HepG2 (cell line): ENCODE measurements around the gene ANKK1. TPM values are rescaled to one million over a fixed set of nuclear protein-coding genes. Genes with fewer than 3 reads are reported as not detected.

ENCODE experiments used
- ATAC-seq: fragments of 200-7000 bp; cut with Tn5 transposase; 3 replicates; pipeline ENCODE4 v1.9.1; 2020; ENCODE audit warnings: mild to moderate bottlenecking, moderate library complexity
- BruUV-seq: library from RNA; stranded (reverse); fragments of 400-500 nt; replicated peaks from 2 replicates; lab custom pipeline; 2021; lab: Mats Ljungman, UMichigan
- CTCF ChIA-PET: fragments of 300-600 bp; formaldehyde crosslinking; extraction: SDS; loops from one replicate; lab custom pipeline; 2021; ENCODE audit warnings: low total read pairs, inconsistent platforms, low intra/inter-chr PET ratio; lab: Yijun Ruan, JAX
- POLR2A ChIA-PET: fragments of 350-600 bp; sonication (Branson Sonifier 250); formaldehyde crosslinking; loops from one replicate; lab custom pipeline; 2020; ENCODE audit warnings: antibody characterized with exemption, inconsistent platforms; lab: Yijun Ruan, JAX
- DNase-seq: peaks from one replicate; pipeline ENCODE4 v3.0.0-alpha.2; 2015; ENCODE audit warnings: low spot score
- FAIRE-seq: peaks from 3 replicates; lab custom pipeline; 2011; peaks lifted over from hg19 to GRCh38; lab: Jason Lieb, UNC
- H2AFZ ChIP-seq: one replicate; pipeline ENCODE4 v1.6.1; 2011; ENCODE audit warnings: low read length, inconsistent platforms
- H3K27ac ChIP-seq: fragments of 300-600 bp; 3 replicates; pipeline ENCODE4 v1.8.0; 2011; ENCODE audit warnings: mixed run types, mild to moderate bottlenecking, mixed read lengths, low read length, inconsistent platforms; ENCODE audit not compliant: insufficient read depth; ENCODE audit errors: extremely low read length
- H3K27me3 ChIP-seq, 2 experiments: fragments of 200-600 bp in 1 of 2; 2 replicates in 1 of 2; 3 replicates in 1 of 2; pipeline versions ENCODE4 v1.6.0 to v1.8.0; 2011; ENCODE audit warnings: low read length in 2 of 2, mild to moderate bottlenecking in 2 of 2, moderate library complexity in 2 of 2, inconsistent platforms in 1 of 2; ENCODE audit not compliant: insufficient read depth in 2 of 2, control insufficient read depth in 1 of 2
- H3K36me3 ChIP-seq, 2 experiments: fragments of 200-600 bp in 1 of 2; replicated peaks in 1 of 2; 2 replicates in 1 of 2; 3 replicates in 1 of 2; pipeline versions ENCODE4 v1.5.1 to v1.8.0; 2011; ENCODE audit warnings: low read length in 2 of 2, inconsistent platforms in 1 of 2; ENCODE audit not compliant: insufficient read depth in 2 of 2, control insufficient read depth in 1 of 2
- H3K4me1 ChIP-seq: 2 replicates; pipeline ENCODE4 v1.5.1; 2012; ENCODE audit warnings: low read length, inconsistent platforms; ENCODE audit not compliant: insufficient read depth
- H3K4me2 ChIP-seq: 2 replicates; pipeline ENCODE4 v1.6.0; 2011; ENCODE audit warnings: low read depth, low read length, inconsistent platforms
- H3K4me3 ChIP-seq, 3 experiments: fragments of 200-600 bp in 1 of 3; sonication (generic), shearing (Covaris generic) in 1 of 3; replicated peaks in 1 of 3; 2 replicates each; pipeline ENCODE4 v1.5.1; 2011 to 2016; ENCODE audit warnings: low read length in 3 of 3, inconsistent platforms in 2 of 3, low read depth in 2 of 3, mild to moderate bottlenecking in 2 of 3, control low read depth in 1 of 3, mixed read lengths in 1 of 3; ENCODE audit not compliant: insufficient read depth in 1 of 3
- H3K79me2 ChIP-seq: one replicate; pipeline ENCODE4 v1.6.1; 2011; ENCODE audit warnings: low read length, inconsistent platforms; ENCODE audit not compliant: insufficient read depth
- H3K9ac ChIP-seq: 2 replicates; pipeline ENCODE4 v1.6.0; 2011; ENCODE audit warnings: mild to moderate bottlenecking, low read depth, low read length, inconsistent platforms; ENCODE audit not compliant: insufficient read depth
- H3K9me3 ChIP-seq: 2 replicates; pipeline ENCODE4 v1.5.1; 2012; ENCODE audit warnings: mild to moderate bottlenecking, low read length
- H4K20me1 ChIP-seq: 2 replicates; pipeline ENCODE4 v1.6.0; 2011; ENCODE audit warnings: inconsistent platforms, mild to moderate bottlenecking, low read length, moderate library complexity; ENCODE audit not compliant: insufficient read depth
- CHD2 ChIP-seq: IDR thresholded peaks from 2 replicates; pipeline ENCODE4 v1.6.1; 2011; ENCODE audit warnings: low read depth, low read length, improper control_type of control experiment
- ESRRA ChIP-seq: sonication (generic); formaldehyde crosslinking; IDR thresholded peaks from 2 replicates; pipeline ENCODE4 v1.5.1; 2020; ENCODE audit warnings: mild to moderate bottlenecking, low read depth, missing genetic modification reagents
- IRF2 ChIP-seq: IDR thresholded peaks from 2 replicates; pipeline ENCODE4 v1.6.1; 2018; ENCODE audit warnings: missing genetic modification reagents, missing compliant biosample characterization
- KDM4B ChIP-seq: sonication (generic); formaldehyde crosslinking; IDR thresholded peaks from 2 replicates; pipeline ENCODE4 v1.4.0; 2020; ENCODE audit warnings: missing genetic modification reagents
- KLF13 ChIP-seq: sonication (generic); formaldehyde crosslinking; IDR thresholded peaks from 2 replicates; pipeline ENCODE4 v1.4.0; 2020; ENCODE audit warnings: mild to moderate bottlenecking, missing genetic modification reagents
- MAF1 ChIP-seq: sonication (generic); formaldehyde crosslinking; IDR thresholded peaks from 2 replicates; pipeline ENCODE4 v1.5.0; 2020; ENCODE audit warnings: missing genetic modification reagents, borderline replicate concordance
- PHF21A ChIP-seq: sonication (generic); formaldehyde crosslinking; IDR thresholded peaks from 2 replicates; pipeline ENCODE4 v1.5.0; 2020; ENCODE audit warnings: mild to moderate bottlenecking, missing genetic modification reagents
- WGBS: methylation state at CpG from one replicate; pipeline ENCODE4 v1.1.6; 2017; ENCODE audit warnings: low lambda C conversion rate; 5-methylcytosine and 5-hydroxymethylcytosine counted together
- in situ Hi-C: cut with HindIII; loops from 2 replicates; pipeline ENCODE4 v1.10.0; 2017; ENCODE audit warnings: low pct_unique_long_range_greater_than_20kb; ENCODE audit not compliant: extremely low pct_ligation_motif_present
- intact Hi-C: fragments of 100-400 bp; cut with micrococcal nuclease; formaldehyde crosslinking; loops from one replicate; pipeline ENCODE4 v1.10.0; 2022; ENCODE audit not compliant: unreplicated experiment
- polyA plus RNA-seq, 8 experiments: library from polyadenylated mRNA; depleted of rRNA in 3 of 8; stranded (reverse) in 7 of 8; unstranded in 1 of 8; fragments of >200 nt; fragmentation: Illumina TruSeq in 4 of 8; extraction: Trizol in 4 of 8; gene quantifications; 2 replicates each; pipeline versions ENCODE4 v1.2.1 to v1.2.3, GENCODE V29; 2011 to 2016; ENCODE audit warnings: low read depth in 4 of 8, missing spikeins in 1 of 8, mixed read lengths in 1 of 8; ENCODE audit not compliant: insufficient read depth in 1 of 8
- total RNA-seq, 5 experiments: library from RNA; depleted of rRNA; stranded (reverse); fragments of >200 nt; fragmentation: Illumina TruSeq; extraction: Trizol; gene quantifications; 2 replicates each; pipeline ENCODE4 v1.2.3, GENCODE V29; 2016; ENCODE audit warnings: low read depth in 1 of 5
- TF ChIP-seq, protein P1 (sequence below): sonication (generic); formaldehyde crosslinking; IDR thresholded peaks from 2 replicates; pipeline ENCODE4 v1.4.0; 2020; ENCODE audit warnings: missing genetic modification reagents; ENCODE audit errors: not compliant biosample characterization

Gene ANKK1
- total and polyA plus RNA-seq, 2 of the 13 experiments (the other 11 are each of a cell fraction or from before 2014, with no cell fraction given), result 0.04 to 0.22 TPM

DNA sequence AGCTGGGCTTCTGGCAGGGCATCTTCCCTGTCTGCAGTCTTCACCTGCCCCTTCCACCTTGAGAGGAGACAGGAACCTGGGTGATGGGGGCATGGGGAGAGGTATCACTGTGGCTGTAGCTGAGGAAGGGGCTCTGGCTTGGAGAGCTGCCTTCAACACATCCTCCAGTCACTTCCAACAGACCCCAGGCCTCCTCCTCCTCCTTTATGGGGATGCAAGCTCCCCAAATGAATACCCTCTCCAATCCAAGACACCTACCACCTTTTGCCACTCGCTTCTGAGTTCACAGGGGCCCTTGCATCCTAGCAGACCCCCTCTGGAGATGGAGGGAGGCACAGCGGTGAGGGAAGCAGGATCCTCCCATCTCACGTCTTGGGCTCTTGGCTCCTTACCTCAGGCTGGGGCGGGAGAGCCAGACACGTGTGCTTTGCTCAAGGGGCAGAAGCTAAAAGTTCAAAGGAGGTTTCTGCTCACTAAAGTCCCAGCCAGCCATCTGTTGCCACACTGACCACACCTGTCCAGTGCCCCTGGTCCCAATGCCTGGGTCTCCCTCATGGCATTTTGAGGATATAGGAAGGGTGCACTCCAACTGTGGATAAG, 13.2 kb downstream of the ANKK1 start:
- no peak overlapping the region for H3K4me3 ChIP-seq
- POLR2A ChIA-PET, result no interaction called here
- H4K20me1 ChIP-seq, result no peaks in the 10 kb centered on the region
- no peak overlapping the region for H3K27ac ChIP-seq
- H3K27me3 ChIP-seq, result peaks cover 8 to 24% of the 10 kb centered on the region in 2 experiments; a peak in 4 of 5 replicates
- no peaks in the 10 kb centered on the region for H3K4me1 ChIP-seq
- no peak overlapping the region for H2AFZ ChIP-seq
- no peaks in the 10 kb centered on the region for H3K36me3 ChIP-seq
- DNase-seq (no peak), ATAC-seq (no peak)
- 0% methylated on average over 3 of the region's 5 CpGs for WGBS
- BruUV-seq, result no TSS peak
- intact Hi-C loops (no loop called here), in situ Hi-C loops (loop anchor here (10.0 kb wide), 1 partner anchor 56 kb away; no protein-coding TSS in a partner anchor)
- TF ChIP-seq IRF2 (no peak), PHF21A (CRISPR knock-in tag) (no peak), ESRRA (no peak), MAF1 (no peak)
- TF ChIP-seq, protein P1, sequence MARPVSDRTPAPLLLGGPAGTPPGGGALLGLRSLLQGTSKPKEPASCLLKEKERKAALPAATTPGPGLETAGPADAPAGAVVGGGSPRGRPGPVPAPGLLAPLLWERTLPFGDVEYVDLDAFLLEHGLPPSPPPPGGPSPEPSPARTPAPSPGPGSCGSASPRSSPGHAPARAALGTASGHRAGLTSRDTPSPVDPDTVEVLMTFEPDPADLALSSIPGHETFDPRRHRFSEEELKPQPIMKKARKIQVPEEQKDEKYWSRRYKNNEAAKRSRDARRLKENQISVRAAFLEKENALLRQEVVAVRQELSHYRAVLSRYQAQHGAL, result no peak
- TF ChIP-seq, all 625 proteins: peak for 0
- FAIRE-seq, result no peak
- CTCF ChIA-PET, result no interaction called here
- Histone ChIP-seq H3K9me3 (no peaks in the 10 kb centered on the region), H3K9ac (no peak overlapping the region), H3K79me2 (no peaks in the 10 kb centered on the region), H3K4me2 (no peak overlapping the region)

DNA sequence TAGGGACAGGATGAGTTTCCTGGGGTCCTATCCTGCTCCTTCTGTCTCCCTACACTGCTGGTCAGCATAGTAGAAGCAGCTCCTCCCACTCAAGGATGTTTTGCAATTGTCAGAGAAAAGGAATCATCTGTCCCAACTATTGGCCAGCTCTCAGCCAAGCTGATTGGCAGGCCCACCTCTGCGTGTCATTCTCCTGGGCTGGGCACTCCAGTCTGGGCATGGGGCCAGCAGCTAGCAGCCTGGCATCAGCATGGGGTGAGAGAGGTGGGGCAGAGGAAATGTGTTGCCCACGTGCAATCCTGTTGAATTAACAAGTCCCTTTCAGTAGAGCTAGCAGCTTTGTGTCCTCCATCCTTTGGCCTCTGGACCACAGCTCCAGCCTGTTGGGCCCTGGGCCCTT, 14.1 kb downstream of the ANKK1 start:
- H3K9ac ChIP-seq, result no peak overlapping the region
- no peak for TF ChIP-seq CHD2
- no peak for TF ChIP-seq KLF13 (CRISPR knock-in tag)
- TF ChIP-seq KDM4B (CRISPR knock-in tag), result no peak
- no peak overlapping the region for H3K4me3 ChIP-seq
- BruUV-seq, result no TSS peak
- H3K9me3 ChIP-seq, result no peaks in the 10 kb centered on the region
- no peaks in the 10 kb centered on the region for H4K20me1 ChIP-seq
- no peak for FAIRE-seq
- H3K27me3 ChIP-seq, result peaks cover 8 to 21% of the 10 kb centered on the region in 2 experiments; a peak in 2 of 5 replicates
- no peak overlapping the region for H3K4me2 ChIP-seq
- CTCF ChIA-PET, result no interaction called here
- H3K4me1 ChIP-seq, result no peaks in the 10 kb centered on the region
- no CpG with 5 or more reads among the region's 2 CpGs for WGBS
- intact Hi-C loops (no loop called here), in situ Hi-C loops (loop anchor here (10.0 kb wide), 1 partner anchor 57 kb away; no protein-coding TSS in a partner anchor)
- no peak for DNase-seq
- no peak for ATAC-seq
- POLR2A ChIA-PET, result no interaction called here
- H2AFZ ChIP-seq, result no peak overlapping the region
- H3K36me3 ChIP-seq, result no peaks in the 10 kb centered on the region
- no peaks in the 10 kb centered on the region for H3K79me2 ChIP-seq
- H3K27ac ChIP-seq, result no peak overlapping the region
